NCI-H524 treated with DMSO at 0.1 percent for 48 hours (cell line): Measurements from ENCODE around the gene MUC5B.

Experiments used
- DNase-seq: peaks from one replicate; lab custom pipeline; 2025; lab: John Stamatoyannopoulos, UW

MUC5B gene

GRCh38 chr11:1192741-1193325 is 30.0 kb upstream of the MUC5B start:
- no peak for DNase-seq

- DNase-seq, result no peak
Observed at GRCh38 chr11:1193326-1194230, 29.3 kb upstream of the MUC5B start.

- DNase-seq, result no peak
Observed at GRCh38 chr11:1194231-1194976, 28.5 kb upstream of the MUC5B start.

- DNase-seq, result no peak
Observed at GRCh38 chr11:1194977-1195681, 27.7 kb upstream of the MUC5B start.

- DNase-seq, result no peak
Observed at GRCh38 chr11:1195682-1196515, 27.0 kb upstream of the MUC5B start.

GRCh38 chr11:1196516-1197391 is 26.1 kb upstream of the MUC5B start:
- DNase-seq, result no peak

GRCh38 chr11:1197431-1197885 is 25.4 kb upstream of the MUC5B start:
- DNase-seq, result no peak

GRCh38 chr11:1197886-1198560 is 24.8 kb upstream of the MUC5B start:
- no peak for DNase-seq

GRCh38 chr11:1198561-1199240 is 24.2 kb upstream of the MUC5B start:
- no peak for DNase-seq

GRCh38 chr11:1199241-1199750 is 23.6 kb upstream of the MUC5B start:
- no peak for DNase-seq

- DNase-seq, result no peak
Observed at GRCh38 chr11:1199751-1200610, 22.9 kb upstream of the MUC5B start.

- DNase-seq, result no peak
Observed at GRCh38 chr11:1200611-1201191, 22.2 kb upstream of the MUC5B start.

- DNase-seq, result no peak
Observed at GRCh38 chr11:1201395-1202153, 21.3 kb upstream of the MUC5B start.

- DNase-seq, result no peak
Observed at GRCh38 chr11:1202154-1202775, 20.6 kb upstream of the MUC5B start.

GRCh38 chr11:1202776-1203504 is 19.9 kb upstream of the MUC5B start:
- DNase-seq, result no peak
